NCI-H1105 (cell line): Measurements from ENCODE around the gene MCOLN2.

Experiments used
- DNase-seq: peaks from one replicate; lab custom pipeline; 2025; lab: John Stamatoyannopoulos, UW

Gene MCOLN2

GRCh38 chr1:84896279-84896678, 100.6 kb downstream of the MCOLN2 start:
- DNase-seq, result no peak

GRCh38 chr1:84892705-84893618, 104.0 kb downstream of the MCOLN2 start, which contains the start of gene LPAR3:
Gene LPAR3 (minus strand): TSS chr1:84893206. CDS start chr1:84866120, 27,086 bp downstream.
- peak; percentile 37 for DNase-seq

- DNase-seq, result no peak
Measured at GRCh38 chr1:84890566-84890965, 106.3 kb downstream of the MCOLN2 start.

GRCh38 chr1:84889437-84889836, 107.5 kb downstream of the MCOLN2 start:
- no peak for DNase-seq

- DNase-seq, result no peak
Measured at GRCh38 chr1:84888753-84889152, 108.2 kb downstream of the MCOLN2 start.

- no peak for DNase-seq
Measured at GRCh38 chr1:84887261-84887934, 109.5 kb downstream of the MCOLN2 start.

- DNase-seq, result no peak
Measured at GRCh38 chr1:84885469-84885868, 111.4 kb downstream of the MCOLN2 start.

- DNase-seq, result no peak
Measured at GRCh38 chr1:84884671-84885389, 112.1 kb downstream of the MCOLN2 start.

- no peak for DNase-seq
Measured at GRCh38 chr1:84883286-84883685, 113.6 kb downstream of the MCOLN2 start.

- DNase-seq, result no peak
Measured at GRCh38 chr1:84877592-84877991, 119.3 kb downstream of the MCOLN2 start.

- DNase-seq, result no peak
Measured at GRCh38 chr1:84876353-84876752, 120.6 kb downstream of the MCOLN2 start.
